ENCODE results near the gene LANCL3. TPM values are rescaled to one million over a fixed set of nuclear protein-coding genes. Genes with fewer than 3 reads are reported as not detected.
A peak's percentile ranks its signal among the peaks of the same experiment; 100 is the strongest.
"Not testable (repeated sequence)": the region's sequence is repeated elsewhere in the genome, so short reads cannot be mapped to it uniquely, and the experiment has no call there.

Gene LANCL3
- polyA plus RNA-seq, 2 donors: 0.98 to 1.4 TPM

GRCh38 chrX:37570349-37570748, 1.1 kb upstream of the LANCL3 start:
- no CpG with 5 or more reads among the region's 1 CpG for WGBS, 2 donors
- H3K4me1 ChIP-seq (ENCODE audit: control insufficient read depth in 2 of 2, insufficient read depth in 2 of 2, low read length in 1 of 2); H3K9me3 ChIP-seq (ENCODE audit: control insufficient read depth in 2 of 2, insufficient read depth in 1 of 2, low read depth in 1 of 2, low read length in 1 of 2); H3K36me3 ChIP-seq (ENCODE audit: control insufficient read depth in 2 of 2, insufficient read depth in 2 of 2, low read length in 1 of 2); H3K27ac ChIP-seq (ENCODE audit: low read depth in 2 of 2, low read length in 1 of 2); H3K27me3 ChIP-seq (ENCODE audit: control insufficient read depth in 1 of 2, insufficient read depth in 2 of 2, low read length in 2 of 2); H3K4me3 ChIP-seq (ENCODE audit: low read depth in 1 of 2, low read length in 2 of 2): not testable (repeated sequence)

- peak overlapping the region in 1 of 2 donors; percentile 49 for H3K27ac ChIP-seq (ENCODE audit: low read depth in 2 of 2, low read length in 1 of 2)
- H3K36me3 ChIP-seq (ENCODE audit: control insufficient read depth in 2 of 2, insufficient read depth in 2 of 2, low read length in 1 of 2); H3K9me3 ChIP-seq (ENCODE audit: control insufficient read depth in 2 of 2, insufficient read depth in 1 of 2, low read depth in 1 of 2, low read length in 1 of 2); H3K4me1 ChIP-seq (ENCODE audit: control insufficient read depth in 2 of 2, insufficient read depth in 2 of 2, low read length in 1 of 2); H3K27me3 ChIP-seq (ENCODE audit: control insufficient read depth in 1 of 2, insufficient read depth in 2 of 2, low read length in 2 of 2): not testable (repeated sequence)
- WGBS, 2 donors: 3 to 20% methylated on average over 32 to 50 of the region's 61 CpGs
- peak overlapping the region; percentile 36 to 45 for H3K4me3 ChIP-seq (ENCODE audit: low read depth in 1 of 2, low read length in 2 of 2)
Measured at GRCh38 chrX:37572108-37572587, 687 bp downstream of the LANCL3 start.

GRCh38 chrX:37573121-37573520, 1.7 kb downstream of the LANCL3 start:
- H3K27me3 ChIP-seq (ENCODE audit: control insufficient read depth in 1 of 2, insufficient read depth in 2 of 2, low read length in 2 of 2); H3K4me3 ChIP-seq (ENCODE audit: low read depth in 1 of 2, low read length in 2 of 2); H3K36me3 ChIP-seq (ENCODE audit: control insufficient read depth in 2 of 2, insufficient read depth in 2 of 2, low read length in 1 of 2); H3K9me3 ChIP-seq (ENCODE audit: control insufficient read depth in 2 of 2, insufficient read depth in 1 of 2, low read depth in 1 of 2, low read length in 1 of 2); H3K27ac ChIP-seq (ENCODE audit: low read depth in 2 of 2, low read length in 1 of 2); H3K4me1 ChIP-seq (ENCODE audit: control insufficient read depth in 2 of 2, insufficient read depth in 2 of 2, low read length in 1 of 2): not testable (repeated sequence)
- WGBS, 2 donors: 8 to 20% methylated on average over 2 of the region's 2 CpGs

- WGBS, 2 donors: 44 to 49% methylated on average over 5 of the region's 5 CpGs
- Histone ChIP-seq H3K4me3 (ENCODE audit: low read depth in 1 of 2, low read length in 2 of 2) (no peak overlapping the region), H3K9me3 (ENCODE audit: control insufficient read depth in 2 of 2, insufficient read depth in 1 of 2, low read depth in 1 of 2, low read length in 1 of 2) (no peaks in the 10 kb centered on the region), H3K27ac (ENCODE audit: low read depth in 2 of 2, low read length in 1 of 2) (peak overlapping the region in 1 of 2 donors; percentile 31), H3K27me3 (ENCODE audit: control insufficient read depth in 1 of 2, insufficient read depth in 2 of 2, low read length in 2 of 2) (no peaks in the 10 kb centered on the region), H3K4me1 (ENCODE audit: control insufficient read depth in 2 of 2, insufficient read depth in 2 of 2, low read length in 1 of 2) (no peaks in the 10 kb centered on the region), H3K36me3 (ENCODE audit: control insufficient read depth in 2 of 2, insufficient read depth in 2 of 2, low read length in 1 of 2) (no peaks in the 10 kb centered on the region)
Measured at GRCh38 chrX:37578045-37578444, 6.6 kb downstream of the LANCL3 start.

GRCh38 chrX:37580080-37580479, 8.6 kb downstream of the LANCL3 start:
- 54 to 61% methylated on average over 1 of the region's 1 CpG for WGBS, 2 donors
- Histone ChIP-seq H3K27ac (ENCODE audit: low read depth in 2 of 2, low read length in 1 of 2) (no peak overlapping the region), H3K4me3 (ENCODE audit: low read depth in 1 of 2, low read length in 2 of 2) (no peak overlapping the region), H3K9me3 (ENCODE audit: control insufficient read depth in 2 of 2, insufficient read depth in 1 of 2, low read depth in 1 of 2, low read length in 1 of 2) (no peaks in the 10 kb centered on the region), H3K27me3 (ENCODE audit: control insufficient read depth in 1 of 2, insufficient read depth in 2 of 2, low read length in 2 of 2) (no peaks in the 10 kb centered on the region), H3K36me3 (ENCODE audit: control insufficient read depth in 2 of 2, insufficient read depth in 2 of 2, low read length in 1 of 2) (no peaks in the 10 kb centered on the region), H3K4me1 (ENCODE audit: control insufficient read depth in 2 of 2, insufficient read depth in 2 of 2, low read length in 1 of 2) (no peaks in the 10 kb centered on the region)

- H3K4me1 ChIP-seq (ENCODE audit: control insufficient read depth in 2 of 2, insufficient read depth in 2 of 2, low read length in 1 of 2); H3K9me3 ChIP-seq (ENCODE audit: control insufficient read depth in 2 of 2, insufficient read depth in 1 of 2, low read depth in 1 of 2, low read length in 1 of 2); H3K4me3 ChIP-seq (ENCODE audit: low read depth in 1 of 2, low read length in 2 of 2); H3K36me3 ChIP-seq (ENCODE audit: control insufficient read depth in 2 of 2, insufficient read depth in 2 of 2, low read length in 1 of 2); H3K27ac ChIP-seq (ENCODE audit: low read depth in 2 of 2, low read length in 1 of 2); H3K27me3 ChIP-seq (ENCODE audit: control insufficient read depth in 1 of 2, insufficient read depth in 2 of 2, low read length in 2 of 2): not testable (repeated sequence)
- WGBS, 2 donors: 89 to 91% methylated on average over 11 of the region's 11 CpGs
Measured at GRCh38 chrX:37587337-37587736, 15.9 kb downstream of the LANCL3 start.

GRCh38 chrX:37590047-37590446, 18.6 kb downstream of the LANCL3 start:
- Histone ChIP-seq H3K4me3 (ENCODE audit: low read depth in 1 of 2, low read length in 2 of 2) (no peak overlapping the region), H3K27ac (ENCODE audit: low read depth in 2 of 2, low read length in 1 of 2) (no peak overlapping the region), H3K27me3 (ENCODE audit: control insufficient read depth in 1 of 2, insufficient read depth in 2 of 2, low read length in 2 of 2) (no peaks in the 10 kb centered on the region), H3K36me3 (ENCODE audit: control insufficient read depth in 2 of 2, insufficient read depth in 2 of 2, low read length in 1 of 2) (no peaks in the 10 kb centered on the region), H3K9me3 (ENCODE audit: control insufficient read depth in 2 of 2, insufficient read depth in 1 of 2, low read depth in 1 of 2, low read length in 1 of 2) (no peaks in the 10 kb centered on the region), H3K4me1 (ENCODE audit: control insufficient read depth in 2 of 2, insufficient read depth in 2 of 2, low read length in 1 of 2) (peaks cover 0 to 2% of the 10 kb centered on the region in 2 donors)
- WGBS, 2 donors: 65 to 68% methylated on average over 2 of the region's 2 CpGs

GRCh38 chrX:37594755-37595382, 23.4 kb downstream of the LANCL3 start:
- Histone ChIP-seq H3K4me1 (ENCODE audit: control insufficient read depth in 2 of 2, insufficient read depth in 2 of 2, low read length in 1 of 2) (peaks cover 0 to 2% of the 10 kb centered on the region in 2 donors), H3K9me3 (ENCODE audit: control insufficient read depth in 2 of 2, insufficient read depth in 1 of 2, low read depth in 1 of 2, low read length in 1 of 2) (no peaks in the 10 kb centered on the region), H3K4me3 (ENCODE audit: low read depth in 1 of 2, low read length in 2 of 2) (no peak overlapping the region), H3K36me3 (ENCODE audit: control insufficient read depth in 2 of 2, insufficient read depth in 2 of 2, low read length in 1 of 2) (no peaks in the 10 kb centered on the region), H3K27ac (ENCODE audit: low read depth in 2 of 2, low read length in 1 of 2) (no peak overlapping the region), H3K27me3 (ENCODE audit: control insufficient read depth in 1 of 2, insufficient read depth in 2 of 2, low read length in 2 of 2) (no peaks in the 10 kb centered on the region)
- 61 to 78% methylated on average over 4 of the region's 4 CpGs for WGBS, 2 donors

- Histone ChIP-seq H3K27me3 (ENCODE audit: control insufficient read depth in 1 of 2, insufficient read depth in 2 of 2, low read length in 2 of 2) (no peaks in the 10 kb centered on the region), H3K36me3 (ENCODE audit: control insufficient read depth in 2 of 2, insufficient read depth in 2 of 2, low read length in 1 of 2) (no peaks in the 10 kb centered on the region), H3K9me3 (ENCODE audit: control insufficient read depth in 2 of 2, insufficient read depth in 1 of 2, low read depth in 1 of 2, low read length in 1 of 2) (no peaks in the 10 kb centered on the region), H3K4me1 (ENCODE audit: control insufficient read depth in 2 of 2, insufficient read depth in 2 of 2, low read length in 1 of 2) (no peaks in the 10 kb centered on the region), H3K27ac (ENCODE audit: low read depth in 2 of 2, low read length in 1 of 2) (no peak overlapping the region), H3K4me3 (ENCODE audit: low read depth in 1 of 2, low read length in 2 of 2) (no peak overlapping the region)
- 14 to 32% methylated on average over 2 of the region's 2 CpGs for WGBS, 2 donors
Measured at GRCh38 chrX:37599729-37600128, 28.3 kb downstream of the LANCL3 start.

GRCh38 chrX:37603938-37604409, 32.5 kb downstream of the LANCL3 start:
- WGBS, 2 donors: 40 to 46% methylated on average over 1 of the region's 1 CpG
- H3K4me3 ChIP-seq (ENCODE audit: low read depth in 1 of 2, low read length in 2 of 2): no peak overlapping the region
- H3K27ac ChIP-seq (ENCODE audit: low read depth in 2 of 2, low read length in 1 of 2): peak overlapping the region; percentile 14 to 28
- H3K4me1 ChIP-seq (ENCODE audit: control insufficient read depth in 2 of 2, insufficient read depth in 2 of 2, low read length in 1 of 2): no peaks in the 10 kb centered on the region
- no peaks in the 10 kb centered on the region for H3K27me3 ChIP-seq (ENCODE audit: control insufficient read depth in 1 of 2, insufficient read depth in 2 of 2, low read length in 2 of 2)
- H3K36me3 ChIP-seq (ENCODE audit: control insufficient read depth in 2 of 2, insufficient read depth in 2 of 2, low read length in 1 of 2): no peaks in the 10 kb centered on the region
- H3K9me3 ChIP-seq (ENCODE audit: control insufficient read depth in 2 of 2, insufficient read depth in 1 of 2, low read depth in 1 of 2, low read length in 1 of 2): no peaks in the 10 kb centered on the region

Data from esophagus (tissue), 2 donors.